Gastroesophageal sphincter (tissue), 4 donors: ENCODE results near the gene DUXA. TPM values are rescaled to one million over a fixed set of nuclear protein-coding genes. Genes with fewer than 3 reads are reported as not detected.

Source experiments
- ATAC-seq: fragments of 150-250 bp; one replicate; pipeline ENCODE4 v1.9.1; 2016; ENCODE audit warnings: mild to moderate bottlenecking, moderate library complexity
- H3K27ac ChIP-seq, 4 donors: fragments of 200-600 bp; sonication (generic) in 3 of 4; 1 replicate in 3 of 4; 2 replicates in 1 of 4; pipeline ENCODE4 v1.5.1; 2016 to 2019
- H3K27me3 ChIP-seq: fragments of 200-600 bp; sonication (generic); one replicate; pipeline ENCODE4 v1.5.1; 2019
- H3K36me3 ChIP-seq, 2 donors: fragments of 200-600 bp; sonication (generic); one replicate each; pipeline ENCODE4 v1.5.1; 2019; ENCODE audit warnings: control low read depth in 1 of 2
- H3K4me1 ChIP-seq, 3 donors: fragments of 200-600 bp; sonication (generic); 1 replicate in 2 of 3; 2 replicates in 1 of 3; pipeline ENCODE4 v1.5.1; 2016 to 2019; ENCODE audit warnings: control low read depth in 2 of 3
- H3K4me3 ChIP-seq, 2 donors: fragments of 200-600 bp; sonication (generic); one replicate each; pipeline ENCODE4 v1.5.1; 2019; ENCODE audit warnings: mild to moderate bottlenecking in 1 of 2, moderate library complexity in 1 of 2
- H3K9me3 ChIP-seq, 3 donors: fragments of 200-600 bp; sonication (generic); one replicate each; pipeline ENCODE4 v1.5.1; 2017 to 2019; ENCODE audit warnings: control low read depth in 2 of 3
- CTCF ChIP-seq, 4 experiments: fragments of 200-600 bp in 2 of 4; fragments of 450-650 bp in 2 of 4; sonication (generic) in 1 of 4; IDR thresholded peaks; one replicate each; pipeline ENCODE4 v1.5.1; 2017 to 2019; ENCODE audit warnings: antibody characterized with exemption in 4 of 4, mild to moderate bottlenecking in 2 of 4, moderate library complexity in 2 of 4
- EP300 ChIP-seq: sonication (generic); formaldehyde crosslinking; IDR thresholded peaks from one replicate; pipeline ENCODE4 v1.6.1; 2017; ENCODE audit warnings: antibody characterized with exemption, mild to moderate bottlenecking
- POLR2A ChIP-seq, 2 donors: fragments of 450-650 bp; IDR thresholded peaks; one replicate each; pipeline ENCODE4 v1.6.1; 2017; ENCODE audit warnings: antibody characterized with exemption in 2 of 2, mild to moderate bottlenecking in 2 of 2, moderate library complexity in 1 of 2
- POLR2AphosphoS5 ChIP-seq: sonication (generic); formaldehyde crosslinking; IDR thresholded peaks from one replicate; pipeline ENCODE4 v1.6.1; 2017; ENCODE audit warnings: antibody characterized with exemption
- WGBS, 2 donors: methylation state at CpG; one replicate each; pipeline ENCODE4 v1.1.5; 2018; ENCODE audit warnings: low coverage in 1 of 2; 5-methylcytosine and 5-hydroxymethylcytosine counted together
- small RNA-seq, 4 donors: library from RNA; depleted of rRNA; stranded (forward); fragments of <200 nt; gene quantifications; one replicate each; pipeline ENCODE3, GENCODE V24; 2016
- total RNA-seq, 4 donors: library from RNA; depleted of rRNA; stranded (reverse); fragments of >200 nt; gene quantifications; one replicate each; pipeline ENCODE4 v1.1.0, GENCODE V29; 2016

The DUXA gene
- total RNA-seq, 4 donors from 2014 or later = not detected

GRCh38 chr19:57106722-57107235 is 60.5 kb downstream of the DUXA start:
- peaks cover 68% of the 10 kb centered on the region for H3K27me3 ChIP-seq
- peaks cover 0 to 16% (median 6%) of the 10 kb centered on the region in 3 donors for H3K4me1 ChIP-seq
- H3K4me3 ChIP-seq = peak overlapping the region in 1 of 2 donors; percentile 0
- 0 to 75% methylated on average over 1 to 2 of the region's 42 CpGs for WGBS, 2 donors
- ATAC-seq = no peak
- no peak overlapping the region for H3K27ac ChIP-seq
- H3K9me3 ChIP-seq = peaks cover 0 to 37% (median 4%) of the 10 kb centered on the region in 3 donors
- TF ChIP-seq POLR2AphosphoS5 = no peak
- no peak for TF ChIP-seq CTCF (IDR thresholded peaks at IDR 0.05)
- TF ChIP-seq POLR2A (IDR thresholded peaks at IDR 0.05) = no peak
- TF ChIP-seq EP300 = no peak
- H3K36me3 ChIP-seq = no peaks in the 10 kb centered on the region

DNA sequence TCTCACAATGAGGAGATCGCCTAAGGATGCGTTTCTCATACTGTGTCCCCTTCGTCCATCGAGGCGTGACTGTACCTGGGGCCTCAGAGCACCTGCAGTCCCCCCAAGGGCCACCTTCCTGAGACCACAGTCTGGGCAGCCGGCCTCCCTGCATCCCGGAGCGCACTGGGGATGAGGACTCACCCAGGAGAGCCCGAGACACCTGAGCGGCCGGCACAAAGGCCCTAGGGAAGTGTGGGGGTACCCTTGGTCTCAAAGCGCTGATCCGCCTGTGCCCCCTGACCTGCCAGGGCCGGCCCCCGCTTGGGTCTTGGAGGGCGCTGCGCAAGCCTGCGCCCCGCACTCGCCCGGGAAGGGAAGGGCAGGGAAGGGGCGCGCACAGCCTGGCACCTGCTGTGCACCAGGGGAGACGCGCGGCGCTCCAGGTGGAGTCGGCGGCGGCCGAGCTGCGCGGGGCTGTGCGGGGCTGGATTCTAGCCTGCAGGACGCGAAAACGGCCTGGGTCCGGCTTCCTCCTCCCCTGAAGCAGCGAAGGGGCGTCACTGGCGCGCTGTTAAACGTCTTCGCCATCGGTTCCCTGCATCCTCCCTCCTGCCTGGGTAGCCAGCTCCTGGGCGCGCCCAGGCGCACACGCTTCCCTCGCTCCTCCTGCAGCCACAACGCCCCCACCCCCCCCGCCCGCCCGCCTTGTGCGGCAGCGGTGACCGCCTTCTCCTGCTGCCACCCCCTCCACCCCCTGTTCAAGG is 61.1 kb downstream of the DUXA start:
- Histone ChIP-seq H3K27me3 (peaks cover 73% of the 10 kb centered on the region), H3K36me3 (no peaks in the 10 kb centered on the region), H3K9me3 (peaks cover 0 to 31% (median 2%) of the 10 kb centered on the region in 3 donors), H3K4me1 (peaks cover 0 to 16% (median 6%) of the 10 kb centered on the region in 3 donors), H3K27ac (no peak overlapping the region), H3K4me3 (peak overlapping the region in 1 of 2 donors; percentile 0)
- WGBS, 2 donors = no CpG with 5 or more reads among the region's 57 CpGs
- no peak for ATAC-seq
- TF ChIP-seq POLR2A (IDR thresholded peaks at IDR 0.05) = no peak
- no peak for TF ChIP-seq EP300
- no peak for TF ChIP-seq POLR2AphosphoS5
- no peak for TF ChIP-seq CTCF (IDR thresholded peaks at IDR 0.05)

Small RNAs within 50 kb of the gene (small RNA-seq; reads per million reads assigned to genes)
- 0 reads per million in 4 donors for gene AC025588.3

Other genes starting within 250 kb of the DUXA start
- not detected for gene USP29, start 47.5 kb downstream of the DUXA start, total RNA-seq
- gene ZIM3, start 22.3 kb downstream of the DUXA start, total RNA-seq = not detected
- gene ZNF264, start 24.0 kb upstream of the DUXA start, total RNA-seq = 10 to 100 TPM; 37.2 to 61.3 (median 41.5) TPM
- 1 to 10 TPM in 2 of 4 donors, under 1 TPM in 1, not detected in 1; 0.57 to 3.6 (median 1.1) TPM for gene AURKC, start 63.5 kb upstream of the DUXA start, total RNA-seq
- gene ZNF805, start 73.1 kb upstream of the DUXA start, total RNA-seq = 10 to 100 TPM; 17.4 to 27.8 (median 19.9) TPM
- 10 to 100 TPM; 40.4 to 76.3 (median 65.3) TPM for gene ZNF460, start 113.0 kb upstream of the DUXA start, total RNA-seq
- gene ZNF543, start 153.0 kb upstream of the DUXA start, total RNA-seq = 10 to 100 TPM in 1 of 4 donors, 1 to 10 TPM in 3; 9.3 to 11.7 (median 9.7) TPM
- 10 to 100 TPM in 3 of 4 donors, 1 to 10 TPM in 1; 9.2 to 12.2 (median 10.9) TPM for gene ZNF304, start 183.8 kb upstream of the DUXA start, total RNA-seq
- 10 to 100 TPM in 3 of 4 donors, 1 to 10 TPM in 1; 9.0 to 17.0 (median 13.2) TPM for gene TRAPPC2B, start 196.1 kb upstream of the DUXA start, total RNA-seq
- gene ZNF547, start 196.1 kb upstream of the DUXA start, total RNA-seq = 1 to 10 TPM; 1.0 to 4.8 (median 2.0) TPM
- gene ZNF548, start 222.4 kb upstream of the DUXA start, total RNA-seq = 10 to 100 TPM; 17.9 to 36.8 (median 21.8) TPM
- gene ZNF17, start 243.7 kb upstream of the DUXA start, total RNA-seq = 10 to 100 TPM in 3 of 4 donors, 1 to 10 TPM in 1; 9.1 to 21.0 (median 11.9) TPM